Thyroid gland (tissue), 4 donors: ENCODE data around the gene ISLR2. TPM values are rescaled to one million over a fixed set of nuclear protein-coding genes. Genes with fewer than 3 reads are reported as not detected.
"Not testable (repeated sequence)": the region's sequence is repeated elsewhere in the genome, so short reads cannot be mapped to it uniquely, and the experiment has no call there.

Source experiments
- DNase-seq, 2 donors: peaks; one replicate each; pipeline ENCODE4 v3.0.0-alpha.2; 2019
- H3K27ac ChIP-seq, 3 donors: fragments of 200-600 bp; sonication (generic); 1 replicate in 2 of 3; 2 replicates in 1 of 3; pipeline ENCODE4 v1.5.1; 2016 to 2019; ENCODE audit warnings: mild to moderate bottlenecking in 1 of 3, moderate library complexity in 1 of 3
- H3K27me3 ChIP-seq: fragments of 200-600 bp; sonication (generic); one replicate; pipeline ENCODE4 v1.5.1; 2019
- H3K36me3 ChIP-seq, 2 donors: fragments of 200-600 bp; sonication (generic); one replicate each; pipeline ENCODE4 v1.5.1; 2016 to 2019
- H3K4me1 ChIP-seq, 2 donors: fragments of 200-600 bp; sonication (generic); one replicate each; pipeline ENCODE4 v1.5.1; 2017 to 2019
- H3K4me3 ChIP-seq, 3 donors: fragments of 200-600 bp; sonication (generic); replicated peaks in 1 of 3; 1 replicate in 2 of 3; 2 replicates in 1 of 3; pipeline ENCODE4 v1.5.1; 2016; ENCODE audit warnings: mild to moderate bottlenecking in 1 of 3
- H3K9me3 ChIP-seq: fragments of 200-600 bp; sonication (generic); one replicate; pipeline ENCODE4 v1.5.1; 2017
- CTCF ChIP-seq, 6 experiments: fragments of 200-600 bp in 3 of 6; fragments of 450-650 bp in 3 of 6; sonication (generic) in 3 of 6; IDR thresholded peaks; one replicate each; pipeline ENCODE4 v1.5.1; 2016 to 2019; ENCODE audit warnings: antibody characterized with exemption in 6 of 6, mild to moderate bottlenecking in 2 of 6, inconsistent platforms in 1 of 6, moderate library complexity in 1 of 6
- POLR2A ChIP-seq, 2 donors: fragments of 450-650 bp; IDR thresholded peaks; one replicate each; pipeline ENCODE4 v1.6.1; 2017; ENCODE audit warnings: antibody characterized with exemption in 2 of 2, mild to moderate bottlenecking in 2 of 2, moderate library complexity in 1 of 2
- WGBS, 2 donors: methylation state at CpG; one replicate each; pipeline ENCODE4 v1.1.5; 2017; 5-methylcytosine and 5-hydroxymethylcytosine counted together
- intact Hi-C: fragments of 100-400 bp; cut with DNase I; formaldehyde crosslinking; loops from one replicate; pipeline ENCODE4 v1.15.1; 2023
- total RNA-seq, 4 donors: library from RNA; depleted of rRNA; stranded (reverse); fragments of >200 nt; gene quantifications; one replicate each; pipeline ENCODE4 v1.2.3, GENCODE V29; 2016

Gene ISLR2
- total RNA-seq, 4 donors from 2014 or later: 0.40 TPM; not detected in 3

GRCh38 chr15:74159773-74160172, 29.4 kb downstream of the ISLR2 start:
- Histone ChIP-seq H3K4me3 (no peak overlapping the region), H3K9me3 (no peaks in the 10 kb centered on the region), H3K36me3 (no peaks in the 10 kb centered on the region), H3K27ac (no peak overlapping the region), H3K27me3 (no peaks in the 10 kb centered on the region), H3K4me1 (peaks cover 0 to 8% of the 10 kb centered on the region in 2 donors)
- 89 to 97% methylated on average over 1 of the region's 1 CpG for WGBS, 2 donors
- TF ChIP-seq POLR2A (IDR thresholded peaks at IDR 0.05) (no peak), CTCF (IDR thresholded peaks at IDR 0.05) (no peak)
- intact Hi-C loops: no loop called here
- no peak for DNase-seq

- H3K36me3 ChIP-seq, H3K9me3 ChIP-seq, intact Hi-C loops, H3K4me3 ChIP-seq, H3K27me3 ChIP-seq, DNase-seq, H3K4me1 ChIP-seq, H3K27ac ChIP-seq: not testable (repeated sequence)
- WGBS, 2 donors: 95 to 98% methylated on average over 3 of the region's 3 CpGs
Observed at GRCh38 chr15:74160390-74160789, 30.0 kb downstream of the ISLR2 start.

GRCh38 chr15:74162195-74162536, 31.8 kb downstream of the ISLR2 start:
- DNase-seq, intact Hi-C loops, H3K9me3 ChIP-seq, H3K4me3 ChIP-seq, H3K27me3 ChIP-seq, H3K36me3 ChIP-seq, H3K27ac ChIP-seq, H3K4me1 ChIP-seq: not testable (repeated sequence)
- WGBS, 2 donors: 87% methylated on average over 3 of the region's 3 CpGs

- no peaks in the 10 kb centered on the region for H3K4me1 ChIP-seq
- no peak for DNase-seq
- TF ChIP-seq CTCF (IDR thresholded peaks at IDR 0.05): no peak
- no peak for TF ChIP-seq POLR2A (IDR thresholded peaks at IDR 0.05)
- no peak overlapping the region for H3K27ac ChIP-seq
- intact Hi-C loops: no loop called here
- 93 to 98% methylated on average over 1 of the region's 1 CpG for WGBS, 2 donors
- H3K9me3 ChIP-seq: no peaks in the 10 kb centered on the region
- no peak overlapping the region for H3K4me3 ChIP-seq
- no peaks in the 10 kb centered on the region for H3K27me3 ChIP-seq
- H3K36me3 ChIP-seq: no peaks in the 10 kb centered on the region
Observed at GRCh38 chr15:74165461-74165860, 35.1 kb downstream of the ISLR2 start.

- intact Hi-C loops: no loop called here
- no peak overlapping the region for H3K4me3 ChIP-seq
- 84 to 86% methylated on average over 4 of the region's 4 CpGs for WGBS, 2 donors
- no peak overlapping the region for H3K27ac ChIP-seq
- no peak for DNase-seq
- peaks cover 5 to 13% of the 10 kb centered on the region in 2 donors for H3K4me1 ChIP-seq
- H3K9me3 ChIP-seq: no peaks in the 10 kb centered on the region
- H3K36me3 ChIP-seq: no peaks in the 10 kb centered on the region
- TF ChIP-seq POLR2A (IDR thresholded peaks at IDR 0.05) (no peak), CTCF (IDR thresholded peaks at IDR 0.05) (no peak)
- H3K27me3 ChIP-seq: no peaks in the 10 kb centered on the region
Observed at GRCh38 chr15:74167891-74168331, 37.5 kb downstream of the ISLR2 start.

- Histone ChIP-seq H3K27me3 (no peaks in the 10 kb centered on the region), H3K27ac (no peak overlapping the region), H3K9me3 (no peaks in the 10 kb centered on the region), H3K36me3 (no peaks in the 10 kb centered on the region), H3K4me3 (no peak overlapping the region), H3K4me1 (peaks cover 12 to 21% of the 10 kb centered on the region in 2 donors)
- WGBS, 2 donors: 47 to 48% methylated on average over 3 of the region's 3 CpGs
- TF ChIP-seq POLR2A (IDR thresholded peaks at IDR 0.05): no peak
- no peak for TF ChIP-seq CTCF (IDR thresholded peaks at IDR 0.05)
- no peak for DNase-seq
- intact Hi-C loops: no loop called here
Observed at GRCh38 chr15:74168711-74169126, 38.3 kb downstream of the ISLR2 start.
